LNCaP clone FGC (cell line): ENCODE data around the gene PLA2G2A.
"Not testable (repeated sequence)": the region's sequence is repeated elsewhere in the genome, so short reads cannot be mapped to it uniquely, and the experiment has no call there.

Experiments used
- DNase-seq: peaks from one replicate; pipeline ENCODE4 v3.0.0-alpha.2; 2011; ENCODE audit warnings: low read depth
- H3K4me3 ChIP-seq: 2 replicates; pipeline ENCODE4 v1.5.1; 2011; ENCODE audit warnings: mild to moderate bottlenecking, low read depth, low read length, control low read depth
- TF ChIP-seq, protein P1 (sequence below): IDR thresholded peaks from 2 replicates; pipeline ENCODE4 v1.5.1; 2012; ENCODE audit warnings: mild to moderate bottlenecking; ENCODE audit not compliant: control insufficient read depth, insufficient read depth; ENCODE audit errors: extremely low read depth

PLA2G2A gene

DNA sequence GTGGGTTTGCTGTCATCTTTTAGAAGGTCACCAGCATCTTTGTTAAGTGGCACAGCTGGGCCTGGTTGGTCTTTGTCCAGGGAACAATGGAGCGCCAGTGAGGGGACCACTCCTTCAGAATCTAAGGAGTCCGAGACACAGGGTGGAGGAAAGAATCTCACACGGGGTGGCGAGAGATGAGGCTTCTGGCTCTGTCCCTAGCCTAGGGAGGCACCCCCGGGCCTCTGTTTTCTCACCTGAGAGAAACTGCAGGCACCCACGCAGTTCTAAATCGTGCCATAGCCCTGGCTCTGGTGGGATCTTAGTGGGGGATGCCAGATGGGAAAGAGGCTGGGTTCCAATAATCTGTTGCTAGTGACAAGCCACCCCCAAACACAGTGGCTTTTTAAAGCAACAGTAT, 45.1 kb downstream of the PLA2G2A start:
- TF ChIP-seq, protein P1, sequence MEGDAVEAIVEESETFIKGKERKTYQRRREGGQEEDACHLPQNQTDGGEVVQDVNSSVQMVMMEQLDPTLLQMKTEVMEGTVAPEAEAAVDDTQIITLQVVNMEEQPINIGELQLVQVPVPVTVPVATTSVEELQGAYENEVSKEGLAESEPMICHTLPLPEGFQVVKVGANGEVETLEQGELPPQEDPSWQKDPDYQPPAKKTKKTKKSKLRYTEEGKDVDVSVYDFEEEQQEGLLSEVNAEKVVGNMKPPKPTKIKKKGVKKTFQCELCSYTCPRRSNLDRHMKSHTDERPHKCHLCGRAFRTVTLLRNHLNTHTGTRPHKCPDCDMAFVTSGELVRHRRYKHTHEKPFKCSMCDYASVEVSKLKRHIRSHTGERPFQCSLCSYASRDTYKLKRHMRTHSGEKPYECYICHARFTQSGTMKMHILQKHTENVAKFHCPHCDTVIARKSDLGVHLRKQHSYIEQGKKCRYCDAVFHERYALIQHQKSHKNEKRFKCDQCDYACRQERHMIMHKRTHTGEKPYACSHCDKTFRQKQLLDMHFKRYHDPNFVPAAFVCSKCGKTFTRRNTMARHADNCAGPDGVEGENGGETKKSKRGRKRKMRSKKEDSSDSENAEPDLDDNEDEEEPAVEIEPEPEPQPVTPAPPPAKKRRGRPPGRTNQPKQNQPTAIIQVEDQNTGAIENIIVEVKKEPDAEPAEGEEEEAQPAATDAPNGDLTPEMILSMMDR = no peak
- no peak for DNase-seq
- no peak overlapping the region for H3K4me3 ChIP-seq

GRCh38 chr1:19932866-19933265, 46.6 kb downstream of the PLA2G2A start:
- DNase-seq = no peak
- no peak overlapping the region for H3K4me3 ChIP-seq
- TF ChIP-seq, protein P1 = no peak

GRCh38 chr1:19927130-19927421, 52.3 kb downstream of the PLA2G2A start:
- H3K4me3 ChIP-seq, DNase-seq: not testable (repeated sequence)

- DNase-seq = no peak
- H3K4me3 ChIP-seq = no peak overlapping the region
- TF ChIP-seq, protein P1 = no peak
These were observed 52.9 kb downstream of the PLA2G2A start for GRCh38 chr1:19926296-19927129.
